Aorta (tissue), 5 donors: ENCODE data around the gene MAGEA11. TPM values are rescaled to one million over a fixed set of nuclear protein-coding genes. Genes with fewer than 3 reads are reported as not detected.
"Not testable (repeated sequence)": the region's sequence is repeated elsewhere in the genome, so short reads cannot be mapped to it uniquely, and the experiment has no call there.

ENCODE experiments used
- ATAC-seq: fragments of 200-7000 bp; cut with Tn5 transposase; one replicate; pipeline ENCODE4 v1.9.1; 2022; ENCODE audit warnings: moderate library complexity; ENCODE audit not compliant: low FRiP score
- DNase-seq, 2 donors: peaks; one replicate each; pipeline ENCODE4 v3.0.0-alpha.2; 2020
- H3K27ac ChIP-seq, 2 donors: one replicate each; pipeline ENCODE4 v1.5.1; 2013; ENCODE audit warnings: low read length in 2 of 2, mild to moderate bottlenecking in 2 of 2, moderate library complexity in 2 of 2, control low read depth in 1 of 2, inconsistent platforms in 1 of 2, low read depth in 1 of 2
- H3K27me3 ChIP-seq, 2 donors: one replicate each; pipeline ENCODE4 v1.6.1; 2013; ENCODE audit warnings: control low read depth in 1 of 2, low read length in 1 of 2, mild to moderate bottlenecking in 1 of 2, moderate library complexity in 1 of 2; ENCODE audit not compliant: insufficient read depth in 2 of 2, control insufficient read depth in 1 of 2
- H3K36me3 ChIP-seq, 2 donors: one replicate each; pipeline ENCODE4 v1.6.1; 2013; ENCODE audit warnings: control low read depth in 1 of 2, low read length in 1 of 2, mild to moderate bottlenecking in 1 of 2; ENCODE audit not compliant: insufficient read depth in 2 of 2, control insufficient read depth in 1 of 2
- H3K4me1 ChIP-seq, 2 donors: one replicate each; pipeline ENCODE4 v1.6.1; 2013; ENCODE audit warnings: low read length in 2 of 2, control low read depth in 1 of 2, mild to moderate bottlenecking in 1 of 2, moderate library complexity in 1 of 2; ENCODE audit not compliant: insufficient read depth in 2 of 2, control insufficient read depth in 1 of 2
- H3K4me3 ChIP-seq, 2 donors: one replicate each; pipeline ENCODE4 v1.5.1; 2013; ENCODE audit warnings: low read length in 2 of 2, control low read depth in 1 of 2, mild to moderate bottlenecking in 1 of 2
- H3K9me3 ChIP-seq: one replicate; pipeline ENCODE4 v1.6.1; 2013; ENCODE audit warnings: mild to moderate bottlenecking, low read length; ENCODE audit not compliant: control insufficient read depth
- WGBS, 2 donors: extraction: QIAGEN DNeasy Blood & Tissue Kit; methylation state at CpG; one replicate each; pipeline ENCODE4 v1.1.7; 2013; 5-methylcytosine and 5-hydroxymethylcytosine counted together
- intact Hi-C, 2 donors: fragments of 100-400 bp; cut with DNase I; formaldehyde crosslinking; loops; one replicate each; pipeline versions ENCODE4 v1.14.2 to v1.15.0; 2022
- polyA plus RNA-seq, 2 donors: library from polyadenylated mRNA; stranded (reverse); fragments of 200-250 nt; gene quantifications; one replicate each; pipeline ENCODE4 v1.2.3, GENCODE V29; 2013
- total RNA-seq, 2 donors: library from RNA; stranded (reverse); fragmentation: NEBNext Ultra II Directional; extraction: Animal tissue kit (Norgen Biotek cat#: 25700); gene quantifications; one replicate each; pipeline ENCODE4 v1.2.1, GENCODE V29; 2021
- donor health status: healthy with polysubstance abuse.
- donor health status: Bipolar disorder and iron deficiency.
- donor health status: DM: no; HTN: no; CAD: no.
- donor health status: DM: no; HTN: no; CAD: no.
- donor health status: DM: yes; HTN: yes; CAD: no.

The MAGEA11 gene
- total and polyA plus RNA-seq, 4 donors: not detected

- Histone ChIP-seq H3K9me3 (no peaks in the 10 kb centered on the region), H3K4me3 (no peak overlapping the region), H3K27me3 (no peaks in the 10 kb centered on the region), H3K4me1 (no peaks in the 10 kb centered on the region), H3K27ac (no peak overlapping the region), H3K36me3 (no peaks in the 10 kb centered on the region)
- 88 to 89% methylated on average over 3 of the region's 3 CpGs for WGBS, 2 donors
- peak in 1 of 2 donors; percentile 26 for DNase-seq
- ATAC-seq: no peak
- intact Hi-C loops: loop anchor here in 1 of 2 donors (10.0 kb wide), 1 partner anchor 76 kb away; no protein-coding TSS in a partner anchor
Measured at GRCh38 chrX:149760965-149761364, 49.1 kb downstream of the MAGEA11 start.

- not testable (repeated sequence) for H3K27me3 ChIP-seq, H3K4me1 ChIP-seq, H3K9me3 ChIP-seq, H3K36me3 ChIP-seq, H3K4me3 ChIP-seq, H3K27ac ChIP-seq
- DNase-seq (peak in 1 of 2 donors; percentile 38), ATAC-seq (peak; percentile 39)
- intact Hi-C loops: loop anchor here in 1 of 2 donors (10.0 kb wide), 1 partner anchor 77 kb away; no protein-coding TSS in a partner anchor
- 89 to 92% methylated on average over 22 of the region's 22 CpGs for WGBS, 2 donors
Measured at GRCh38 chrX:149761858-149762674, 50.2 kb downstream of the MAGEA11 start.

- DNase-seq (peak in 1 of 2 donors; percentile 26), ATAC-seq (no peak)
- H3K27ac ChIP-seq: no peak overlapping the region
- H3K9me3 ChIP-seq: no peaks in the 10 kb centered on the region
- WGBS, 2 donors: 57 to 83% methylated on average over 10 of the region's 11 CpGs
- no peak overlapping the region for H3K4me3 ChIP-seq
- intact Hi-C loops: loop anchor here in 1 of 2 donors (10.0 kb wide), 1 partner anchor 78 kb away; no protein-coding TSS in a partner anchor
- H3K4me1 ChIP-seq: no peaks in the 10 kb centered on the region
- H3K27me3 ChIP-seq: no peaks in the 10 kb centered on the region
- H3K36me3 ChIP-seq: no peaks in the 10 kb centered on the region
Measured at GRCh38 chrX:149762696-149763614, 51.1 kb downstream of the MAGEA11 start.

Other genes with a start within 250 kb of the MAGEA11 start
- gene IDS, start 206.8 kb upstream of the MAGEA11 start, total RNA-seq: 100 to 1,000 TPM; 131 to 134 TPM
- 100 to 1,000 TPM; 114 to 115 TPM for gene IDS, start 206.8 kb upstream of the MAGEA11 start, polyA plus RNA-seq
- gene EOLA1, start 171.0 kb upstream of the MAGEA11 start, total RNA-seq: 10 to 100 TPM; 16.4 to 18.6 TPM
- gene EOLA1, start 171.0 kb upstream of the MAGEA11 start, polyA plus RNA-seq: 10 to 100 TPM; 21.0 to 25.1 TPM
- not detected for gene HSFX3, start 162.1 kb upstream of the MAGEA11 start, total RNA-seq
- gene HSFX3, start 162.1 kb upstream of the MAGEA11 start, polyA plus RNA-seq: under 1 TPM in 1 of 2 donors, not detected in 1; 0.38 TPM
- not detected for gene MAGEA9B, start 124.6 kb upstream of the MAGEA11 start, total RNA-seq
- gene MAGEA9B, start 124.6 kb upstream of the MAGEA11 start, polyA plus RNA-seq: not detected
- gene HSFX2, start 116.7 kb upstream of the MAGEA11 start, total RNA-seq: not detected
- gene HSFX2, start 116.7 kb upstream of the MAGEA11 start, polyA plus RNA-seq: 1 to 10 TPM in 1 of 2 donors, under 1 TPM in 1; 0.59 to 1.4 TPM
- gene TMEM185A, start 80.3 kb upstream of the MAGEA11 start, total RNA-seq: 10 to 100 TPM; 22.7 to 34.6 TPM
- 10 to 100 TPM in 1 of 2 donors, 1 to 10 TPM in 1; 5.5 to 22.0 TPM for gene TMEM185A, start 80.3 kb upstream of the MAGEA11 start, polyA plus RNA-seq
- 1 to 10 TPM; 2.2 to 3.5 TPM for gene HSFX1, start 62.0 kb downstream of the MAGEA11 start, total RNA-seq
- gene HSFX1, start 62.0 kb downstream of the MAGEA11 start, polyA plus RNA-seq: 1 to 10 TPM; 1.3 to 2.1 TPM
- not detected for gene MAGEA9, start 69.9 kb downstream of the MAGEA11 start, total RNA-seq
- not detected for gene MAGEA9, start 69.9 kb downstream of the MAGEA11 start, polyA plus RNA-seq
- not detected for gene MAGEA8, start 169.1 kb downstream of the MAGEA11 start, total RNA-seq
- not detected for gene MAGEA8, start 169.1 kb downstream of the MAGEA11 start, polyA plus RNA-seq
- gene HSFX4, start 217.5 kb downstream of the MAGEA11 start, total RNA-seq: not detected
- not detected for gene HSFX4, start 217.5 kb downstream of the MAGEA11 start, polyA plus RNA-seq
- gene EOLA2, start 226.4 kb downstream of the MAGEA11 start, total RNA-seq: 10 to 100 TPM; 30.1 to 32.3 TPM
- gene EOLA2, start 226.4 kb downstream of the MAGEA11 start, polyA plus RNA-seq: 10 to 100 TPM; 14.0 to 51.8 TPM